CD4-positive, alpha-beta T cell treated with Interleukin-17A for 1 hour (primary cell): ENCODE data around the gene EFHD1.
"Not testable (repeated sequence)": the region's sequence is repeated elsewhere in the genome, so short reads cannot be mapped to it uniquely, and the experiment has no call there.

Experiments
- DNase-seq: peaks from one replicate; pipeline ENCODE4 v3.0.0-alpha.2; 2020

Gene EFHD1

GRCh38 chr2:232653441-232653840 is 20.0 kb downstream of the EFHD1 start:
- no peak for DNase-seq

GRCh38 chr2:232655392-232655791 is 22.0 kb downstream of the EFHD1 start:
- DNase-seq, result no peak

- no peak for DNase-seq
Measured at GRCh38 chr2:232658217-232658785, 24.9 kb downstream of the EFHD1 start.

DNA sequence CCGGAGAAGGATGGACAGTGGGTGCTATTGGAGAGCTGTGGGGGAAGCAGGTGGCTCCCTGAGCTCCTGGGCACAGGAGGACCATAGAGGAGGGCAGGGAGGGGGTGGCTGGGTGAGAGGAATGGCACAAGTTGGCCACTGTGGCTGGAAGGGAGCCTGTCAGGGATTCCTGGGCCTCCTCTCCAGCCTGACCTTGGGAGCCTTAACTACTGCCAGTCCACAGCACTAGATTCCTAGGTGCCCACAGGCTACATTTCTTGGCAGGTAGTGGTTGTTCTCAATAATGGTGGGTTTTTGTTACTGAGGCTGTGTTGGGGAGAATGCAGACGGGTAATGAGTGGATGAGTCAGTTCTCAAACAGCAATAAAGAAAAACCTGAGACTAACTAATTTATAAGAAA is 26.0 kb downstream of the EFHD1 start:
- no peak for DNase-seq

DNA sequence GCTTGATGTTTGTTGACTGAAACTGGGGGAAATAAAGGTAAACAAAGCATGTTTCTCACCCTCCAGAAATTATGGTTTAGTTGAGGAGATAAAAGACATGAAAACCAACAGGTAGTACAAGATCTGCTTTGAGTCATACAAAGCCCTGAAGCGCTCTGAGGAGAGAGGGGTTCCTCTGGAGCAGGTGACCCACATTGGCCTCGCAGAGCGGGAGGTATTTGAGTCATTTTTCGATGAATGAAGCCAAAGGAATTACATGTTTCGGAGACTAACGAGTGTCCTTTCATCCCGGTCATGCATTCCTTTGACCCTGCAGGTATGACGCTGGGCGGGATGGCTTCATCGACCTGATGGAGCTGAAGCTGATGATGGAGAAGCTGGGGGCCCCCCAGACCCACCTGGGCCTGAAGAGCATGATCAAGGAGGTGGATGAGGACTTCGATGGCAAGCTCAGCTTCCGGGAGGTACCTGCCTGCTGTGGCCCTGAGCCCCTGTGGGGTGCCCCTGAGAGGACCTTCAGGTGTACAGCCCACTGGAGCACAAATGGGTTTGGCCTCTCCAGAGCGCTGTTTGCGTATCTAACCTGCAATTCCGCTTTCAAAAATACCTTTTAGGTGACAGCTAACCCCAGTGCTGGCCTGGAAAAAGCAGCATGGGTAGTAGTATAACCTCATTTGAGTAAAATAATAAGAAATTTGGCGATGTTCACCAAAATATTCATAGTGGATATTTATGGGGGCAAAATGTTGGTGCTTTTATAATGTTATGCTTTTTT is 29.3 kb downstream of the EFHD1 start:
- no peak for DNase-seq

DNA sequence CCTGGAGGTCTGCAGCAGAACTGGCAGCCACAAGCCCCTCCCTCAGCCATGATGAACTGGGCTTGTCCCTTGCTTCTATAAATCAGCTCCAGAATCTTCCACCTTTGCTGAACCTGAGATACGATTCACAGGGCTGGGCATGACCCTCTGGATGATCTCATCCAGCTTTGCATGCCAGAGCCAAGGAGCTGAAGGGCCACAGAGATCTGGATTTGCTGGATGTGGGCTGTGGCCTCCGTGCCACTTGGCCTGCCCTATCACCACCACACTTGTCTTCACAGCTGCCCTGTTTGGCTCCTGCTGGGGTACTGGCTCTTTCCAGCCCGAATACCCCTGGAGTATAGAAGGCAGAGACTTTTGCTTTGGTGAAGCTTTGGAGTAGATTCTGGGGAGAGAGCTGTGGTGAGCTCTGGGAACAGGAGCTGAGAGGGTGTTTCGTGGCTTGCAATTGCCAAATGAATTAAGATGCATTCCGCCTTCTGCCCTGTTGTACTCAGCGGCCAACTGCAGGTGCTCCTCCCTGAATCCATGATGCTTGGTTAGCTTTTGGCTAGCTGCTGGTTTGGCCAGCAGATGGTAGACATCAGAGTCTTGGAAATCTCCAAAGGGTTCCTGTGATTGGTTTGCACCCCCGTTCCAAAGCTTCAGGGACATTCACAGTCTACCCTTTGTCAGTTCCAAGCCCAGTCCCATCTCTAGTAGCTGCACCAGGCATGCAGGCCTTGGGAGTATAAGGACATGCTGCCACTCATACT is 32.8 kb downstream of the EFHD1 start:
- DNase-seq, result no peak

GRCh38 chr2:232667989-232668583 is 34.7 kb downstream of the EFHD1 start:
- no peak for DNase-seq

GRCh38 chr2:232668805-232669444 is 35.5 kb downstream of the EFHD1 start:
- no peak for DNase-seq

GRCh38 chr2:232672588-232672987 is 39.2 kb downstream of the EFHD1 start:
- no peak for DNase-seq

DNA sequence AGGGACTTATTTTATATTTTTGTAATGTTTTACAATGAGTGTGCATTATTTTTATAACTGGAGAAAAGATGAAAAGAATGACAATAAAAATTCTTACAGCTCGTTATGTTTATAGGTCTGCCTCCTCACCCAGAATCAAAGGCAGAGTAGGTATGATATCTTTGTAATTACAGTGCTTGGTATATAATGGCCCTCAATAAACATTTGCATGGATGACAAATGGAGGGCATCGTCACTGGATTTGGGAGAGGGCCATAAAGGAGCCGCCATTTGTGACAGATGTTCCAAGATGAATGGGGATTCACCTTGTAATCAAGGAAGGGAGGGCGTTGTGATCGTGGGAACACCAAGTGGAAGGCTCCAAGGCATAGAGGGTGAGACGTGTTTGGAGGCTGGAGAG is 41.1 kb downstream of the EFHD1 start:
- DNase-seq, result no peak

DNA sequence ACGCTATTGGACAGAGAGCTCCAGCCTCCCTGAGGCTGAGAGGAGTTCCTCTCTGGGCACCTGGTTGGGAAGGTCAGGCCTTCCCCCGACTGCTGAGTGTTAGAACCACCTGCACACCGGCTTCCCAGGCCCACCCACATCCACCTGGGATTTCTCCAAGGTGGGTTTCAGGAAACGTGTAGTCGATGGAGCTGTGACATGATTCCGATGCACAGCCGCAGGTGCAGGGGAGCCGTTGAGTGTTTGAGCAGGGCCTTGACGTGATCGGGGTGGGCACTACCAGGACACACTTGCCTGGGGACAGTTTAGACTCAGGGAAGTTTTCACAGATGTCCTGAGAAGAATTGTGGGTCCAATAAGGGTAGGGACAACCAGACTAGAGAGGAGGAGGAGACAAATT is 42.0 kb downstream of the EFHD1 start:
- no peak for DNase-seq

DNA sequence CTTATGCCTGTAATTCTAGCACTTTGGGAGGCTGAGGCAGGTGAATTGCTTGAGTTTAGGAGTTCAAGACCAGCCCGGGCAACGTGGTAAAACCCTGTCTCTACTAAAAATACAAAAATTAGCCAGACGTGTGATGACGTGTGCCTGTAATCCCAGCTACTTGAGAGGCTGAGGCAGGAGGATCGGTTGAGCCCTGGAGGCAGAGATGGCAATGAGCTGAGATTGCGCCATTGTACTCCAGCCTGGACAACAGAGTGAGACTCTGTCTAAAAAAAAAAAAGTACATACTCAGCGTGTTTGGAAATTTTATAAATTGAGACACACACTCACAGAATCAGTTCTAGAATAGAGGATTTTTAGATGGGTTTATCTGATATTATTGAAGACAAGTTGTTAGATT is 46.6 kb downstream of the EFHD1 start:
- no peak for DNase-seq

DNA sequence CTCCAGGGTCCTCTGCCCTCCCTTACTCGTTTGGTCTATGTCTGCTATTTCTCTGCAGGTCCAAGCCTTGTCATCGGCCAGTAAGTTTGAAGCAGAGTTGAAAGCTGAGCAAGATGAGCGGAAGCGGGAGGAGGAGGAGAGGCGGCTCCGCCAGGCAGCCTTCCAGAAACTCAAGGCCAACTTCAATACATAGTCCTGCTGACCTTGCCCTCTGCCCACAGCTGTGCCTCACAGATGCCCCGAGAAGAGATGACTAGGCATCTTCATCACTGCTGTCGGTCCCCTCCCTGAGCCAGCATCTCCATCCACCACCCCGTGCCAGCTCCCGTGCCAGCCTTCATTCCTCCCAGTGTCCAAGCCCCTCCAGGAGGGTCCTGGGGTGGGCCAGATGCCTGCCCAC is 48.1 kb downstream of the EFHD1 start:
- DNase-seq, result no peak

GRCh38 chr2:232683368-232683767 is 50.0 kb downstream of the EFHD1 start:
- DNase-seq, result no peak

- DNase-seq, result not testable (repeated sequence)
Measured at GRCh38 chr2:232685391-232685790, 52.0 kb downstream of the EFHD1 start.

DNA sequence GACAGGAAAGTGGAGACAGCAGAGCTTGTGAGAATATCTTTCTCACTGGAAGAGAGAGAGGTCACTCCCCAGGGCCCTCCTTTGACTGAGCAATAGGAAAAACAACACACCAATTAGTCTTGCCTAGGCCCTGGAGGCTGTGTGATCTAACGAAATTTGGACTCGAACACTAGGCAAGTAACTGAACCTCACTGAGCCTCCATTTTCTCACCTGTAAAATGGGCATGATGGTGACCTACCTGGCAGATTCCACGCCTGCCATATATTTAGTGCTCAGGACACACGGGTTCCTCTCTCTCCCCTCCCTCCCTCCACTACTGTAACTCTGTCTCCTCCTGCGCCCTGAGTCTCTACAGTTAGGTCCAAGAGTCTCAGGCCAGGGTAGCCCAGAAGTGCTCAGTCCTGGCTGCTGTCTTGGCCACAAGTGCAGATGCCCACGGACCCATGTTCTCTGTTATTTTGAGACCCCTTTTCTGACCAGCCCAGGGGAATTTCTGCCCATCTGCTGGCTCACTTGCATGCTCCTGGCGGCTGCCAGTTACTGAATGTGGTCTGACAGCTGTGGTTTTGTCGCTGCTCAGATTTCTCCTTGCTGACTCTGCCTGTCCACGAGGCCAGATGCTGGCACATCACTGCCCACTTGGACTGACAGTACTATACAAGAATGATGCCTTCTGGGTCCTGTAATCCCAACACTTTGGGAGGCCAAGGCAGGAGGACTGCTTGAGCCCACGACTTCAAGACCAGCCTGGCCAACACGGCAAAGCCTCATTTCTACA is 54.2 kb downstream of the EFHD1 start:
- DNase-seq, result no peak

DNA sequence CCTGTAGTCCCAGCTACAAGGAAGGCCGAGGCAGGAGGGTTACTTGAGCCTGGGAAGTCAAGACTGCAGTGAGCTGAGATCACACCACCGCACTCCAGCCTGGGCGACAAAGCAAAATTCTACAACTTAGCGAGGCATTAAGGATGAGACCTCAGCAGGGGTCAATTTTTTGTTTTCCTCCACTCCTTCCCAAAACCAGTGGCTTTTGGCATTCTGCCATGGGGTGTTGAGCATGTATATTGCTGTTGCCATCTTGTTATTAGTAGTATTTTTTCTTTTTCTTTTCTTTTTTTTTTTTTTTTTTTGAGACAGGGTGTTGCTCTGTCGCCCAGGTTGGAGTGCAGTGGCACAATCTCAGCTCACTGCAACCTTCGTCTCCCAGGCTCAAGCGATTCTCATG is 54.8 kb downstream of the EFHD1 start:
- DNase-seq, result no peak

DNA sequence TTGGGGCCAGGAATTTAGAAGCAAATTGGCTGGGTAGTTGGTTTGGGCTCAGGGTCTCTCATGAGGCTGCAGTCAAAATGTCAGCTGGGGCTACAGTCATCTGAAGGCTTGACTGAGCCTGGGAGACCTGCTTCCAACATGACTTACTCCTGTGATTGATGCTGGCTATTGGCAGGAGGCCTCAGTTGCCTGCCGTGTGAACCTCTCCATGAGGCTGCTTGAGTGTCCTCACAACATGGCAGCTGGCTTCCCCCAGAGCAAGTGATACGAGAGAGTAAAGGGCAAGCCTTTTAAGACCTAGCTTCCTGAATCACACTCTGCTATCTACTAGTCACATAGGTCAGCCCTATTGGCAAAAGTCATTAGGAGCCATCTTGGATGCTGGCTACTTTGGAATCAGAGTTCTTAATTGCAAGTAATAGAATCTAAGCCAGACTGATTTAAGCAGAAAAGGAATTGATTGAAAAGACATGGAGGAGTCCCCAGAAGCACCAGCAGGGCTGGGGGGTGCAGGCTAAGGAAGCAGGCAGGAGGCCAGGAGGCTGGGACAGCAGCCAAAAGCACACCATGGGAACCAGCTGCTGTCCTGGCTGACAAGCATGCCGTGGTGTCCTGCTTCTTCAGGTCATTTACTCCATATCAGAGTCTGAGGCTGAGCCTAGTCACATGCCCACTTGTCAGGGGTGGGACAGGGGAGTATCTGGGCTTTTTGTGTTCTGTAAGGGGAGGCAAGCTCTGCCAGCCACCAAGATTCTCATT is 55.9 kb downstream of the EFHD1 start:
- no peak for DNase-seq

GRCh38 chr2:232691117-232691516 is 57.7 kb downstream of the EFHD1 start:
- not testable (repeated sequence) for DNase-seq

DNA sequence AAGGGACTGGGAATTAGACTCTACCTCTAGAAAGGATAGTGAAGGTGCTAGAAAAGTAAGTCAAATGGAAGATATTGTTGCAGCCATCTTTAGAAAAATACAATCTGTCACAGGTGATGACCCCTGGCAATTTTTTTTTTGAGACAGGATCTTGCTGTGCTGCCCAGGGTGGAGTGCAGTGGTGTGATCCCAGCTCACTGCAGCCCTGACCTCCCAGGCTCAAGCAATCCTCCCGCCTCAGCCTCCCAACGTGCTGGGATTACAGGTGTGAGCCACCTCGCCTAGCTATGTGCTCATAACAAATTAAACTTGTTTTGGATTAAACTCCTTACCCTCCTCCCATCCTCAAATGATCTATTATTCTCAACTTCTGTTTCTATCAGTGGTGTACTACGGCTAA is 59.9 kb downstream of the EFHD1 start:
- DNase-seq, result no peak

GRCh38 chr2:232696609-232697058 is 63.2 kb downstream of the EFHD1 start:
- no peak for DNase-seq
